ENCODE results near the gene TEX28. TPM values are rescaled to one million over a fixed set of nuclear protein-coding genes. Genes with fewer than 3 reads are reported as not detected.
"Not testable (repeated sequence)": the region's sequence is repeated elsewhere in the genome, so short reads cannot be mapped to it uniquely, and the experiment has no call there.

TEX28 gene
- total RNA-seq, 1 donor from 2014 or later = not detected

- DNase-seq (no peak), ATAC-seq (no peak)
- intact Hi-C loops (cut with DNase I) = no loop called here
- Histone ChIP-seq H3K4me3 (no peak overlapping the region), H3K9me3 (no peaks in the 10 kb centered on the region), H3K4me1 (no peaks in the 10 kb centered on the region), H3K27ac (no peak overlapping the region), H3K27me3 (ENCODE audit: low read depth) (no peaks in the 10 kb centered on the region), H3K36me3 (no peaks in the 10 kb centered on the region)
- TF ChIP-seq CTCF (IDR thresholded peaks at IDR 0.05) = no peak
These were observed 8.6 kb upstream of the TEX28 start for GRCh38 chrX:154303476-154303875.

- H3K27me3 ChIP-seq (ENCODE audit: low read depth); ATAC-seq; DNase-seq; H3K4me3 ChIP-seq; H3K4me1 ChIP-seq; intact Hi-C loops (cut with DNase I); H3K9me3 ChIP-seq; H3K36me3 ChIP-seq; H3K27ac ChIP-seq: not testable (repeated sequence)
These were observed 8.1 kb upstream of the TEX28 start for GRCh38 chrX:154302998-154303397.

- intact Hi-C loops (cut with DNase I) = no loop called here
- Histone ChIP-seq H3K4me3 (no peak overlapping the region), H3K27me3 (ENCODE audit: low read depth) (no peaks in the 10 kb centered on the region), H3K9me3 (no peaks in the 10 kb centered on the region), H3K4me1 (no peaks in the 10 kb centered on the region), H3K36me3 (no peaks in the 10 kb centered on the region), H3K27ac (no peak overlapping the region)
- no peak for TF ChIP-seq CTCF (IDR thresholded peaks at IDR 0.05)
- ATAC-seq (no peak), DNase-seq (peak; percentile 53)
These were observed 5.9 kb upstream of the TEX28 start for GRCh38 chrX:154300816-154301215.

GRCh38 chrX:154298312-154298711, 3.4 kb upstream of the TEX28 start:
- Histone ChIP-seq H3K36me3 (no peaks in the 10 kb centered on the region), H3K4me1 (no peaks in the 10 kb centered on the region), H3K4me3 (no peak overlapping the region), H3K27ac (no peak overlapping the region), H3K9me3 (no peaks in the 10 kb centered on the region), H3K27me3 (ENCODE audit: low read depth) (no peaks in the 10 kb centered on the region)
- no peak for ATAC-seq
- no peak for DNase-seq
- intact Hi-C loops (cut with DNase I) = no loop called here
- no peak for TF ChIP-seq CTCF (IDR thresholded peaks at IDR 0.05)

GRCh38 chrX:154296731-154297130, 1.8 kb upstream of the TEX28 start:
- H3K4me3 ChIP-seq = no peak overlapping the region
- intact Hi-C loops (cut with DNase I) = no loop called here

More at GRCh38 chrX:154296731-154297130, 1.8 kb upstream of the TEX28 start:
- Histone ChIP-seq H3K4me1 (no peaks in the 10 kb centered on the region), H3K27ac (no peak overlapping the region), H3K36me3 (no peaks in the 10 kb centered on the region), H3K9me3 (no peaks in the 10 kb centered on the region), H3K27me3 (ENCODE audit: low read depth) (no peaks in the 10 kb centered on the region)
- ATAC-seq = no peak
- DNase-seq = no peak
- TF ChIP-seq CTCF (IDR thresholded peaks at IDR 0.05) = no peak
